ENCODE data around the gene MYO19.
"Not testable (repeated sequence)": the region's sequence is repeated elsewhere in the genome, so short reads cannot be mapped to it uniquely, and the experiment has no call there.

MYO19 gene

DNA sequence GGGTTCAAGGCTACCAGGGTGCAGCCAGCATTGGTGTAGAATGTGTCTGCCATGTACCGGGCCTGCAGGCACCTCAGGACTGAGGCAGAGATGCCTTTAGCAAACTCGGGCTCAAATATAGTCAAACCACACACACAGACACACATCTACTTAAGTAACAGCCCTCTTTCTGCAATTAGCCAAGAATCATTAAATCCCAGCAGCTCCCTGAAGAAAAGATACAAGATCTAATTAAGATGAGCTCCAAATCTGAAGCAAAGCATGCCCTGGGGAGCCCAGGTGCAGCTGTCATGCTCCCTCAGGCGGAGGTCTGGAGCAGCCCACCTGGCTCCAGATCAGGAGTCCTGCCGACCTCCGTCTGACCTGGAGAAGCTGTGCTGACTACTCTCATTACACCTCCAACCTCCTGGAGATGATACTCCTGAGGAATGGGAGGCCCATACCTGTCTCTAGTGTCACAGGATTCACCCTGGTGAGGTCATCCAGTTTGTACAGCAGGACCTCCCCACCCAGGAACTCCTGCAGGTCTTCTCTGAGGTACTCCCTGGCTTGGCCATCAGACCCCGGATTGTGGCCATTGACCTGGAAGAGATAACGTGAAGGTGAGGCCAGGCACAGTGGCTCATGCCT, 6.9 kb downstream of the MYO19 start:
- DNase-seq (ENCODE audit: low read depth) = no peak
- H3K4me3 ChIP-seq (ENCODE audit: low read length) = no peak overlapping the region
- H3K4me1 ChIP-seq (ENCODE audit: control insufficient read depth, insufficient read depth, low read length) = peaks cover 6% of the 10 kb centered on the region
- H3K27me3 ChIP-seq (replicated peaks; ENCODE audit: control insufficient read depth, insufficient read depth, low read length) = no peaks in the 10 kb centered on the region
- no peaks in the 10 kb centered on the region for H3K9me3 ChIP-seq (ENCODE audit: control insufficient read depth, low read length)
- H3K36me3 ChIP-seq (ENCODE audit: control insufficient read depth, insufficient read depth, low read length, severe bottlenecking) = peaks cover 56% of the 10 kb centered on the region
- H3K9ac ChIP-seq (ENCODE audit: low read length) = no peak overlapping the region

DNA sequence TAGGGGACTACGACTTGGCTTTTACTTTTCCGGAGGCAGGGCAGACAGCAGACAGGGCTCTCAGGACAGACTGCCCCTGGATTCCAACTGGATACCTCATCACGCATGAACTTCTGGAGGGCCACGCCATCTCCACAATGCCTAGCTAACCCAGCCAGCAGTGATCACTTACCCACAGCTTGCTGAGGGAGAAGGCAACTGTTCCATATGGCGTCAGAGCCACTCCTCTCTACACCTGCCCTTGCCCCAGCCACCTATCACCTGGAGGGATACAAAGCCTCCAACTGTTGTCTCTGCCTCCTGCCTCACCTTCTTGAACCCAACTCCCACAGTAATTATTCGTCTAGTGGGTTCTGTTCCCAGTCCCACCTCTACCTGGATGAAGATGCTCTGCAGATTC, 8.8 kb downstream of the MYO19 start:
- Histone ChIP-seq H3K9ac (ENCODE audit: low read length) (no peak overlapping the region), H3K27me3 (replicated peaks; ENCODE audit: control insufficient read depth, insufficient read depth, low read length) (no peaks in the 10 kb centered on the region), H3K4me3 (ENCODE audit: low read length) (no peak overlapping the region), H3K4me1 (ENCODE audit: control insufficient read depth, insufficient read depth, low read length) (peaks cover 6% of the 10 kb centered on the region), H3K36me3 (ENCODE audit: control insufficient read depth, insufficient read depth, low read length, severe bottlenecking) (peaks cover 51% of the 10 kb centered on the region), H3K9me3 (ENCODE audit: control insufficient read depth, low read length) (no peaks in the 10 kb centered on the region)
- no peak for DNase-seq (ENCODE audit: low read depth)

DNA sequence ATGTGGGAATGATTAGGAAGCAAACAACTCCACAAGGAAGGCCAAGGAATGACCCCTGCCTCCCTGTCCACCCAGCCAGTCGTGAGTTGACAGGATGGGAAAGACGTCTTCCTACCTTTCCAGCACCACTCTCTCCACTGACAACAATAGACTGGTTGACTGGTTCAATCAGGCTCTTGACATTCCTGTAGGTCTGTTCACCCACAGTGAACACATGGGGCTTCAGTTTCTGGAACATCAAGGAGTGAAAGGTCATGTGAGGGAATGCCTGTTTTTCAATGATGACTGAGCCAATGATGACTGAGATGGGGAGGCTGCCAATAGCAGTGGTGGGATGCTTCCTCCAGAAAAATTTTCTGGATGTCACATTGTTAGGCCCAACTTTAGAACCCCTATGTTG, 9.6 kb downstream of the MYO19 start:
- Histone ChIP-seq H3K4me1 (ENCODE audit: control insufficient read depth, insufficient read depth, low read length) (peaks cover 6% of the 10 kb centered on the region), H3K9ac (ENCODE audit: low read length) (no peak overlapping the region), H3K9me3 (ENCODE audit: control insufficient read depth, low read length) (no peaks in the 10 kb centered on the region), H3K36me3 (ENCODE audit: control insufficient read depth, insufficient read depth, low read length, severe bottlenecking) (peaks cover 59% of the 10 kb centered on the region), H3K27me3 (replicated peaks; ENCODE audit: control insufficient read depth, insufficient read depth, low read length) (no peaks in the 10 kb centered on the region), H3K4me3 (ENCODE audit: low read length) (no peak overlapping the region)
- DNase-seq (ENCODE audit: low read depth) = no peak

DNA sequence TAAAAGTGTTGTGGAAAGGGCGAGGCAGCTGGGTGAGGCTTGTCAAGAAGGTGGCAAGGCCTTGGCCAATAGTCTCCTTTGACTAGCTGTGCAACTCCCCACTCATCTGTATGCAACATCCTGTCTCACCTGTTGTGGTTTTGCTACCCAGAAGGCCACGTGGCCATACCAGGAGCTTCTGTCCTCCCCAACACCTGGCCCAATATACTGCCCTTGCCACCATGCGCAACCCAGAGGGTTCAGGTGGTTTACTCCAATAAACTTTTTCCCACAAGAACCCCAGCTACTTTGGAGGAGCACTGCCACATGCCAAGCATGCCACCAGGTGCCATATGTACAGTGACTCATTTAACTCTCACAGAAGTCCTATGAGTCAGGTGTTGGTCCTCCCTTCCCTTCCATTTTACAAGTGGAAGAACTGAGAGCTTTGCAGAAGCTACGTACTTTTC, 10.2 kb downstream of the MYO19 start:
- H3K4me1 ChIP-seq (ENCODE audit: control insufficient read depth, insufficient read depth, low read length) = peaks cover 6% of the 10 kb centered on the region
- H3K9me3 ChIP-seq (ENCODE audit: control insufficient read depth, low read length) = no peaks in the 10 kb centered on the region
- DNase-seq (ENCODE audit: low read depth) = no peak
- no peak overlapping the region for H3K9ac ChIP-seq (ENCODE audit: low read length)
- H3K4me3 ChIP-seq (ENCODE audit: low read length) = no peak overlapping the region
- H3K36me3 ChIP-seq (ENCODE audit: control insufficient read depth, insufficient read depth, low read length, severe bottlenecking) = peaks cover 62% of the 10 kb centered on the region
- no peaks in the 10 kb centered on the region for H3K27me3 ChIP-seq (replicated peaks; ENCODE audit: control insufficient read depth, insufficient read depth, low read length)

DNA sequence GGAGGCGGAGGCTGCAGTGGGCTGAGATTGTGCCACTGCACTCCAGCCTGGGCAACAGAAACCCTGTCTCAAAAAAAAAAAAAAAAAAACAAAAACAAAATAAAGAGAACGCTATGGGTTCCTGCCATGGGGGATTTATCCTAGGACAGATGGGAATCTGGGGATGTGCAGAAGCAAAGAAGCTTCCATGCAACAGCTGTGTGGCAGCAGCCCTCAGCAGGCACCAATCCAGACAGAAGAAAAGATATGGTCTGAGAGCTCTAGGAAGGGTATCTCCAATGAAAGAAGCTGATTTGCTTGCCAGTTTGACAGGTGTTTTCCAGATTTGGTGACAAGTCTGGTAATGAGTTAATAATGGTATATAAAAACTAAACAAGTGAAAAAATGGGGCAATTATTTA, 11.6 kb downstream of the MYO19 start:
- Histone ChIP-seq H3K9ac (ENCODE audit: low read length) (no peak overlapping the region), H3K9me3 (ENCODE audit: control insufficient read depth, low read length) (no peaks in the 10 kb centered on the region), H3K36me3 (ENCODE audit: control insufficient read depth, insufficient read depth, low read length, severe bottlenecking) (peaks cover 61% of the 10 kb centered on the region), H3K4me3 (ENCODE audit: low read length) (no peak overlapping the region), H3K27me3 (replicated peaks; ENCODE audit: control insufficient read depth, insufficient read depth, low read length) (no peaks in the 10 kb centered on the region), H3K4me1 (ENCODE audit: control insufficient read depth, insufficient read depth, low read length) (peaks cover 6% of the 10 kb centered on the region)
- DNase-seq (ENCODE audit: low read depth) = no peak

DNA sequence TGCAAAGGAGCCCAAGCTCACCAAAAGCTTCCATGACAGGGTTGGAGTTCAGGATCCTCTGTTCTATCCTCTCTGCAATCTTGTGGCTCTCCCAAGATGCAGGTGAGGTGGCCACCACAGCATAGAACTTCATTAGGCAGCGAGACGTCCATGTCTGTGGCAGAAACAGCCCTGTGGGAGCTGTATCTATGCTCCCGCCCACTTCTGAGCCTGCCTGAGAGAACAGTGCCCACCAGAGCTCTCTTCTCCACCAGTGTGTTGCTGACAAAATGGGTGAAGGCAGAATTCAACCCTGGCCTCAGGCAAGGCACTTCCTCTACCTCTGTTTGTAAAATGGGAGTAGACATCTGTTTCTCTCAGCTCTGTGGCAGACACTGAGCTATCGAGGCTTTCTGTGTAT, 18.8 kb downstream of the MYO19 start:
- no peak overlapping the region for H3K9ac ChIP-seq (ENCODE audit: low read length)
- H3K27me3 ChIP-seq (replicated peaks; ENCODE audit: control insufficient read depth, insufficient read depth, low read length) = no peaks in the 10 kb centered on the region
- no peak for DNase-seq (ENCODE audit: low read depth)
- no peak overlapping the region for H3K4me3 ChIP-seq (ENCODE audit: low read length)
- no peaks in the 10 kb centered on the region for H3K9me3 ChIP-seq (ENCODE audit: control insufficient read depth, low read length)
- H3K36me3 ChIP-seq (ENCODE audit: control insufficient read depth, insufficient read depth, low read length, severe bottlenecking) = peaks cover 41% of the 10 kb centered on the region
- no peaks in the 10 kb centered on the region for H3K4me1 ChIP-seq (ENCODE audit: control insufficient read depth, insufficient read depth, low read length)

DNA sequence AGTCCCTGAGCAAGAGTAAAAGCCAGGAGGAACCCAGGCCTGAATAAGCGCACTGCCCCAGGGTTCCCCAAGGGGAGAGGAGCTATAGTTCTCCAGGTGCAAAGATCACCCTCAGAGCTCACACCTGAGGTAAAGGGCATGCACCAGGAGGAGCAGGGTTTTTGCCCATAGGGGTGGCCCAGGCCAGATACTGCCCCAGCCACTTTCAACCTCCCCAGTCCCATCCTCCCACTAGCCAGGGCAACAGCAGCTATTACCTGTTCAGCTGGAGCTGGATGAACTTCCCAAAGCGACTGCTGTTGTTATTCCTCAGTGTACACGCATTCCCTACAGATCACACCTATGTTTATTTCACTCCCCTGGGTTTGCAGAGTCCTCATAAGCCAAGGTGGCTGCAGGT, 19.8 kb downstream of the MYO19 start:
- DNase-seq (ENCODE audit: low read depth) = no peak
- Histone ChIP-seq H3K36me3 (ENCODE audit: control insufficient read depth, insufficient read depth, low read length, severe bottlenecking) (peaks cover 39% of the 10 kb centered on the region), H3K9ac (ENCODE audit: low read length) (no peak overlapping the region), H3K27me3 (replicated peaks; ENCODE audit: control insufficient read depth, insufficient read depth, low read length) (no peaks in the 10 kb centered on the region), H3K4me1 (ENCODE audit: control insufficient read depth, insufficient read depth, low read length) (no peaks in the 10 kb centered on the region), H3K4me3 (ENCODE audit: low read length) (no peak overlapping the region), H3K9me3 (ENCODE audit: control insufficient read depth, low read length) (no peaks in the 10 kb centered on the region)

DNA sequence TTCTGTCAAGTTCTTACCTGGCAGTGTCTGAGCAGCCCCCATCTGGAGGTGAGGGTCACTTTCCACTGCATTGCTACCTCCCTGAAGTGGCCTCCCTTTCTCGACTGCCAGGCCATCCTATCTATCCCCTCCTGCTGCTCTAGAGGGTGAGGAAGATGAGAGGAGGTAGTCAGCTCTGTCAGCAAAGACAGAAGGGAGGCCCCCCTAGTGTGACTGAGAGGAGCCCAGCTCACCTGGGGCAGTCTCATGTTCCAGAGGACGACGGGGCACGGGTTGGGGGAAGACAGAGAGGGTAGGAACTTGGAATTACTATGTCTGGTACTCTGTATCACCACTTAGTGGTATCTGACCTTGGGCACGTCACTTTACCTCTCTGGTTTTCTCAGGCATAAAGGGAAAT, 22.0 kb downstream of the MYO19 start:
- Histone ChIP-seq H3K9ac (ENCODE audit: low read length) (no peak overlapping the region), H3K4me3 (ENCODE audit: low read length) (no peak overlapping the region), H3K9me3 (ENCODE audit: control insufficient read depth, low read length) (no peaks in the 10 kb centered on the region), H3K4me1 (ENCODE audit: control insufficient read depth, insufficient read depth, low read length) (no peaks in the 10 kb centered on the region), H3K27me3 (replicated peaks; ENCODE audit: control insufficient read depth, insufficient read depth, low read length) (no peaks in the 10 kb centered on the region), H3K36me3 (ENCODE audit: control insufficient read depth, insufficient read depth, low read length, severe bottlenecking) (peaks cover 43% of the 10 kb centered on the region)
- DNase-seq (ENCODE audit: low read depth) = no peak

DNA sequence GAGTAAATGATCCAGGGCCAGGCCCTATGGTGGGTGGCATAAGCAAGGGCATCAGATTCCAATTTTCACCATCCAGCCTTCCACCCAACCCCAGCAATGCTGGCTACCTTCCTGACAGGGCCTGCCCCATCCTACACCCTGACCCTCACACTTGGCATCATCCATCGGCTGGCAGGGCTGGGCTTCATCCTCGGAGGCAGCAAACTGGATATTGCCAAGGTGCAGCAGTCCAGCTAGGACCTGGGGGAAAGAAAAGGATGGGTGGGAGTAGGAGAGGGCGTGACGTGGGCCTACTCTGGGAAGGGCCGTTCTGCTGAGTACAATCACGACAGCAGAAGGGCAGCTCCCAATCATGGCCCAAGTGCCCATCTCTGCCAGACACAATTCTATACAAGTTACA, 23.5 kb downstream of the MYO19 start:
- no peak overlapping the region for H3K9ac ChIP-seq (ENCODE audit: low read length)
- H3K9me3 ChIP-seq (ENCODE audit: control insufficient read depth, low read length) = no peaks in the 10 kb centered on the region
- no peaks in the 10 kb centered on the region for H3K27me3 ChIP-seq (replicated peaks; ENCODE audit: control insufficient read depth, insufficient read depth, low read length)
- no peaks in the 10 kb centered on the region for H3K4me1 ChIP-seq (ENCODE audit: control insufficient read depth, insufficient read depth, low read length)
- no peak for DNase-seq (ENCODE audit: low read depth)
- peaks cover 46% of the 10 kb centered on the region for H3K36me3 ChIP-seq (ENCODE audit: control insufficient read depth, insufficient read depth, low read length, severe bottlenecking)
- H3K4me3 ChIP-seq (ENCODE audit: low read length) = no peak overlapping the region

DNA sequence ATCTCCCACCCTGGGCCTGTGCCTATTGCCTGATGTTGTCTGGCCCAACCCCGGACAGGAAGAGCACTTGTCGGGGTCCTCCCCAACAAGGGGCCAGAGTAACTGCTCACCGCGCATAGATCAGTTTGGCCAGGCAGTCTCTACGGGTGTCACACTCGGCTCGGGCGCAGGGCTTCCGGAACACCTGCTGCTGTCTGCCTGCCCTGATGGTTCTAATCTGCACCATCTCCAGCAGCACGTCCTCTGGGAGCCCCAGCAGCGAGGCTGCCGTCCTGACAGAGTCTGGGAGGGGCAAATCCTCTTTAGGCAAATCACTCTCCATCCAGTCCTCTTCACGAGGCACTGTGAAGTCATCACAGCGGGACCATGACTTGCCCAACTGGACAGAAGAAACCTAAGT, 24.0 kb downstream of the MYO19 start:
- Histone ChIP-seq H3K9ac (ENCODE audit: low read length) (no peak overlapping the region), H3K4me3 (ENCODE audit: low read length) (no peak overlapping the region), H3K4me1 (ENCODE audit: control insufficient read depth, insufficient read depth, low read length) (no peaks in the 10 kb centered on the region), H3K27me3 (replicated peaks; ENCODE audit: control insufficient read depth, insufficient read depth, low read length) (no peaks in the 10 kb centered on the region), H3K9me3 (ENCODE audit: control insufficient read depth, low read length) (no peaks in the 10 kb centered on the region), H3K36me3 (ENCODE audit: control insufficient read depth, insufficient read depth, low read length, severe bottlenecking) (peaks cover 48% of the 10 kb centered on the region)
- no peak for DNase-seq (ENCODE audit: low read depth)

DNA sequence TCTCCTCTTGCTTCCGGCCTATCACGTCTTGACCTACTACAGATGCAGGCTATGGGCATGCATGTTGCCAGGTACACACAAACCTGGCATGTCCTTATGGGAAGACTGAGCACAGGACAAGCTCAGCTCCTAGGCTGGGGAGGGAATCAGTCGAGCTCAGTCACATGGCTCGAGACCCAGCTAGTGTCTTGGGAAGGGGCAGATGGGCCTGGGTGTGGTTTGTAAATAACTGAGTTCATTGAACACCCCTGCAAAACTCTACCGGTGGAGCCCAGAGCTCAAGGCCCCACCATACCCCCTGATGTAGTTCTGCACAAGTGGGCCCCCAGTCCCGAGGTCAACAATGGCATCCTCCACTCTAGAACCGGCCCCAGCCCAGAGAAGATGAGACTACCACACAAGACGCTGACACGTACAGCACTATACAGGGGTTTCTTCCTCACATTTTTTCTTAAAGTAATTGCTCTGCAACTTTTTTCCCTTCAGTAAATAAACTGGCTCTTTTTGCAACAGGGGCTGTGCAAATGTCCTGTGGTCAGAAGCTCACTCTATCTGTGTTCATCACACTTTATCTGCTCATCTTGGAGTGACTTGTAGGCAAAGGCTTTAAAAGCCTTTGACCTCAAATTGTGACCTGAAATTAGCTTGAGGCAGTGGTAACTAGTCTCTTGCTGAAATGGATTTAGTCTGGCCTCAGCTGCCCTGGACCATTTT, 25.2 kb downstream of the MYO19 start:
- DNase-seq (ENCODE audit: low read depth) = no peak
- Histone ChIP-seq H3K9ac (ENCODE audit: low read length) (no peak overlapping the region), H3K4me1 (ENCODE audit: control insufficient read depth, insufficient read depth, low read length) (no peaks in the 10 kb centered on the region), H3K9me3 (ENCODE audit: control insufficient read depth, low read length) (no peaks in the 10 kb centered on the region), H3K4me3 (ENCODE audit: low read length) (no peak overlapping the region), H3K27me3 (replicated peaks; ENCODE audit: control insufficient read depth, insufficient read depth, low read length) (no peaks in the 10 kb centered on the region), H3K36me3 (ENCODE audit: control insufficient read depth, insufficient read depth, low read length, severe bottlenecking) (peaks cover 48% of the 10 kb centered on the region)

DNA sequence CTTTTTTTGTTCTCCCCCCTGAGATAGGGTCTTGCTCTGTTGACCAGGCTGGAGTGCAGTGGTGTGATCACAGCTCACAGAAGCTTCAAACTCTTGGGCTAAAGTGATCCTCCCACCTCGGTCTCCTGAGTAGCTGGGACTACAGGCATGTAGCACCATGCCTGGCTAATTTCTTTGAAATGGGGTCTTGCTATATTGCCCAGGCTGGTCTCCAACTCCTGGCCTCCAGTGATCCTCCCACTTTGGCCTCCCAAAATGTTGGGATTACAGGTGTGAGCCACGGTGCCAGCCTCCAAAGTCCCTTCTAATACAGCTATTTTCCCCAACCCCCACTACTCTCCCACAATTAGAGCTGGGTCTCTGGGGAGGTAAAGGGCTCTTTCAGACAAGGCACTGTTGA, 26.2 kb downstream of the MYO19 start:
- not testable (repeated sequence) for H3K4me3 ChIP-seq (ENCODE audit: low read length); H3K9ac ChIP-seq (ENCODE audit: low read length); H3K27me3 ChIP-seq (replicated peaks; ENCODE audit: control insufficient read depth, insufficient read depth, low read length); H3K9me3 ChIP-seq (ENCODE audit: control insufficient read depth, low read length); DNase-seq (ENCODE audit: low read depth); H3K4me1 ChIP-seq (ENCODE audit: control insufficient read depth, insufficient read depth, low read length)
- peaks cover 48% of the 10 kb centered on the region for H3K36me3 ChIP-seq (ENCODE audit: control insufficient read depth, insufficient read depth, low read length, severe bottlenecking)
